HK-2 (cell line): ENCODE measurements around the gene C1QTNF7.

Source experiments
- DNase-seq: peaks from one replicate; pipeline ENCODE4 v3.0.0-alpha.2; 2018; ENCODE audit not compliant: unreplicated experiment

C1QTNF7 gene

DNA sequence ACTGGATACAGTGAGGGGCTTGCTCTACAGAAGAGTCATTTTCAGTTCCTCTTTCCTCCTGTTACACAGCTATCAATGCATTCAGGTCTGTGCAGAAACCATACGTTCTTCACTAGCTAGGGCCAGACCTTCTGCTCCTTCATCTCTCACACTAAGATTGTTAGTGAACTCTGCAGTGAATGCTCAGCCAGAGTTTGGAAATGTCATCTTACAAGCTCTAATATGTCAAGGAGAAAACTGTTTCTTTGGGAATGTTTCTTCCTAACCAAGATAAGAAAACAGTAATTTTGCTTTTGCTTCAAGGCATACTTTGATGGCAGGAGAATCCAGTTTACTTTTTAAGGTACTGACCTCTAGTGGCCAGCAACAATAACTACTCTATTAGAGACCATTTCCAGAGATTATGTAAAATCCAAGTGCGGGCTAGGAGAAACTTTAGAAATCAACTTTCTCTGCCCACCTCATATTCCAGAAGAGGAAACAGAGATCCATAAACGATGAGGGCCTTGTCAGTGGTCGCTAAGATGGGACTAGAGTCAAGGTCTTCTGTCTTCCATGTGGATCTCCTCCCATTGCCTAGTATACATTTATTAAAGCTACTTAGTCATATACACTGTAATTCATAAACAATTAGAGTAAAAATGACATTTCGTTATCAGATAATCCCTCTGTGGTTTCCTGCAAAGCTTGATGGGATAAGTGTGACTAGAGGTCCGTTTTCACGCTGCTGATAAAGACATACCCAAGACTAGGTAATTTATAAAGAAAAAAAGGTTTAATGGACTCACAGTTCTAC is 29.8 kb downstream of the C1QTNF7 start:
- DNase-seq = no peak

GRCh38 chr4:15458616-15459015 is 30.8 kb downstream of the C1QTNF7 start:
- DNase-seq = no peak

GRCh38 chr4:15459706-15460105 is 31.9 kb downstream of the C1QTNF7 start:
- DNase-seq = no peak

DNA sequence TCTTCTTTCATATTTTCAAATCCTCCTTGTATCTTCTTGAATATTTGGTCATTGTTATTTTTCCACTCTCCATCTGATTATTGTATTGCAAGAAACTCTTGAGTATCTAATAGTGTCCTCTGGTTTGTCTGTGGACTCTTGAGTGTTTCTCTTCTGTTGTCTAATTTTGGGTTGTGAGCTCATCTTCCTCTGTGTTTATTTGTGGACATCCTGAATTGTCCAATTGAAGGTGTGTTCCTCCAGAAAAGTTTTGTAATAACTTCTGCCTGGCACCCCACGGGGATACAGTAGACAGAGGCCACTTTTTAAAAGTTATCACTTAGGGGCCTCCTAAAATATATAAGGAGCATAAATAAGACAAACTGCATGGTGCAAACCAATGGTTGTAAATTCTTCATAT is 38.8 kb downstream of the C1QTNF7 start:
- no peak for DNase-seq

GRCh38 chr4:15469402-15470127 is 41.7 kb downstream of the C1QTNF7 start, which contains the start of gene CC2D2A:
TSS of gene CC2D2A (plus strand) at chr4:15469882. CDS start at chr4:15475933, 6,051 bp downstream.
- no peak for DNase-seq

DNA sequence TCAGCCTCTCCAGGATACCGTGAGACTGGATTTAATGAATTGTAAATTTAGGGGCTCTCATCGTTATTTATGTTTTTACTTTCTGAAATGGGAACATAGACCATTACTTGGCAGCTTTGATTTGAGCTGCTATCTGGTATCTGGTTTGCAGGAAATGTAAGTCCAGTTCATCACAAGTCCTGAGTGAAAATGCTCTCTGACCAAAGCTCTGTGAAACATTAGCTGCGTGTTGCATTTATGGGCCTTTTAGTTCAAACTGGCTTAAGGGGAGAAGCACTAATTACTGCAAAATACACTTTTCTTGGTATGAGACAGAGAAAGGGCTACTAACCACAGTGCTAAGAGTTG is 42.3 kb downstream of the C1QTNF7 start:
- DNase-seq = no peak

GRCh38 chr4:15476396-15476795 is 48.6 kb downstream of the C1QTNF7 start:
- DNase-seq = no peak

- no peak for DNase-seq
These were observed 50.9 kb downstream of the C1QTNF7 start for GRCh38 chr4:15478724-15479088.

GRCh38 chr4:15479089-15479912 is 51.5 kb downstream of the C1QTNF7 start:
- DNase-seq = peak; percentile 65

DNA sequence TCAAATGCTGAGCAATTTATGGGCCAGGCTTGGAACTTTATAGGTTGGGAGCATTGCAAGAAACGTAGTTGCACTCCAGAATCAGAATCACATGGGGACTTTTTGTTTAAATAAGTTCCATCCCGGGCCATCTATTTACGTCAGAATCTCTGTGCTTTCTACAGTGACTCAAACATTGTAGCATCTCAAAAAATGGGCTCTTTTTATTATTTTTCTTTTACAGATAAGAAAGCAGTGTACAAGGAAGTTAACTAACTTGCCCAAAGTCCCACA is 52.0 kb downstream of the C1QTNF7 start:
- DNase-seq = no peak

- DNase-seq = no peak
These were observed 54.3 kb downstream of the C1QTNF7 start for GRCh38 chr4:15481961-15482745.

GRCh38 chr4:15482842-15483241 is 55.0 kb downstream of the C1QTNF7 start:
- no peak for DNase-seq

GRCh38 chr4:15488136-15488535 is 60.3 kb downstream of the C1QTNF7 start:
- no peak for DNase-seq

- no peak for DNase-seq
These were observed 61.0 kb downstream of the C1QTNF7 start for GRCh38 chr4:15488658-15489470.

DNA sequence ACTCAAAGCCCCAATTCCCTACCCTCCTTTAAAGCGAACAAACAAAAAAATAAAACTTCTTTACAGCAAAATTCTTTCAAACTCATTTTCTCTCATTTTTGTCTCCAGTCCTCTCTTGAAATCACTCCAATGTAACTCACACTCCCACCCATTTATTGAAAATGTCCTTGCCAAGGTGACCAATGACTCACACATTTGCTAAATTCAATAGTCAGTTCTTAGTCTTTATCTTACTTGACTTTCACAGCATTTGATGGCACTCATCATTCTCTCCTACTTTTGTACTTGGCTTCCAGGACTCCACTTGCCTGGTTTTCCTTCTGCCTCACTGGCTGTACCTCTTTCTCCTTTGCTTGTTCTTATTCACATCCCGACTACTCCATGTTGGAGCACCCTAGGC is 61.7 kb downstream of the C1QTNF7 start:
- DNase-seq = no peak

GRCh38 chr4:15493411-15493810 is 65.6 kb downstream of the C1QTNF7 start:
- no peak for DNase-seq

DNA sequence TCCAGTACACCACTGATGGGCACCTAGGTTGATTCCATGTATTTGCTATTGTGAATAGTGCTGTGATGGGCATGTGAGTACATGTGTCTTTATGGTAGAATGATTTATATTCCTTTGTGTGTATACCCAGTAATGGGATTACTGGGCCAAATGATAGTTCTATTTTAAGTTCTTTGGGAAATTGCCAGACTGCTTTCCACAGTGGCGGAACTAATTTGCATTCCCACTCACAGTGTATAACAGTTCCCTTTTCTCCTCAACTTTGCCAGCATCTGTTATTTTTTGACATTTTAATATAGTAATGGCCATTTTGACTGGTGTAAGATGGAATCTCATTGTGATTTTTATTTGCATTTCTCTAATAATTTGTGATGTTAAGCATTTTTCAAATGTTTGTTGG is 67.8 kb downstream of the C1QTNF7 start:
- DNase-seq = no peak
